ENCODE results near the gene OR5H14.

The OR5H14 gene

GRCh38 chr3:98109807-98110549, 37.3 kb upstream of the OR5H14 start:
- Histone ChIP-seq H3K36me3 (ENCODE audit: control insufficient read depth, low read length) (no peaks in the 10 kb centered on the region), H4K20me1 (ENCODE audit: control insufficient read depth, insufficient read depth, low read depth, low read length) (no peaks in the 10 kb centered on the region), H3K27ac (ENCODE audit: low read depth, low read length) (no peak overlapping the region), H3F3A (ENCODE audit: control insufficient read depth, insufficient read depth) (no peaks in the 10 kb centered on the region), H3K79me2 (ENCODE audit: control insufficient read depth, low read length) (no peaks in the 10 kb centered on the region), H3K4me2 (ENCODE audit: low read length) (no peak overlapping the region), H3K9me3 (ENCODE audit: control insufficient read depth, insufficient read depth, low read length) (no peaks in the 10 kb centered on the region), H3K9me2 (replicated peaks; ENCODE audit: control insufficient read depth, low read length) (no peaks in the 10 kb centered on the region), H3K27me3 (ENCODE audit: control insufficient read depth, low read length) (no peaks in the 10 kb centered on the region), H3K4me1 (ENCODE audit: control insufficient read depth, low read length) (no peaks in the 10 kb centered on the region), H3K4me3 (ENCODE audit: low read length) (no peak overlapping the region)
- no peak for TF ChIP-seq CTCF (IDR thresholded peaks at IDR 0.05; ENCODE audit: low read depth, low read length, poor library complexity, severe bottlenecking)
- no peak for TF ChIP-seq EZH2phosphoT487 (IDR thresholded peaks at IDR 0.05; ENCODE audit: borderline replicate concordance, low read length)

GRCh38 chr3:98110550-98110908, 36.8 kb upstream of the OR5H14 start:
- TF ChIP-seq EZH2phosphoT487 (IDR thresholded peaks at IDR 0.05; ENCODE audit: borderline replicate concordance, low read length) = no peak
- no peak for TF ChIP-seq CTCF (IDR thresholded peaks at IDR 0.05; ENCODE audit: low read depth, low read length, poor library complexity, severe bottlenecking)
- H3K36me3 ChIP-seq (ENCODE audit: control insufficient read depth, low read length) = no peaks in the 10 kb centered on the region
- no peaks in the 10 kb centered on the region for H3K9me2 ChIP-seq (replicated peaks; ENCODE audit: control insufficient read depth, low read length)
- no peaks in the 10 kb centered on the region for H3F3A ChIP-seq (ENCODE audit: control insufficient read depth, insufficient read depth)
- no peaks in the 10 kb centered on the region for H4K20me1 ChIP-seq (ENCODE audit: control insufficient read depth, insufficient read depth, low read depth, low read length)
- H3K9me3 ChIP-seq (ENCODE audit: control insufficient read depth, insufficient read depth, low read length) = no peaks in the 10 kb centered on the region
- no peak overlapping the region for H3K4me3 ChIP-seq (ENCODE audit: low read length)
- H3K79me2 ChIP-seq (ENCODE audit: control insufficient read depth, low read length) = no peaks in the 10 kb centered on the region
- H3K4me1 ChIP-seq (ENCODE audit: control insufficient read depth, low read length) = no peaks in the 10 kb centered on the region
- no peaks in the 10 kb centered on the region for H3K27me3 ChIP-seq (ENCODE audit: control insufficient read depth, low read length)
- H3K4me2 ChIP-seq (ENCODE audit: low read length) = no peak overlapping the region
- no peak overlapping the region for H3K27ac ChIP-seq (ENCODE audit: low read depth, low read length)

- TF ChIP-seq CTCF (IDR thresholded peaks at IDR 0.05; ENCODE audit: low read depth, low read length, poor library complexity, severe bottlenecking) (no peak), EZH2phosphoT487 (IDR thresholded peaks at IDR 0.05; ENCODE audit: borderline replicate concordance, low read length) (no peak)
- H3F3A ChIP-seq (ENCODE audit: control insufficient read depth, insufficient read depth) = no peaks in the 10 kb centered on the region
These were observed 33.0 kb upstream of the OR5H14 start for GRCh38 chr3:98114264-98114663.

More at GRCh38 chr3:98114264-98114663, 33.0 kb upstream of the OR5H14 start:
- Histone ChIP-seq H3K9me2 (replicated peaks; ENCODE audit: control insufficient read depth, low read length) (no peaks in the 10 kb centered on the region), H3K27me3 (ENCODE audit: control insufficient read depth, low read length) (peaks cover 5% of the 10 kb centered on the region; the same call in 1 of the 2 replicates), H3K36me3 (ENCODE audit: control insufficient read depth, low read length) (no peaks in the 10 kb centered on the region), H3K4me3 (ENCODE audit: low read length) (no peak overlapping the region), H3K27ac (ENCODE audit: low read depth, low read length) (no peak overlapping the region), H3K4me2 (ENCODE audit: low read length) (no peak overlapping the region), H3K4me1 (ENCODE audit: control insufficient read depth, low read length) (no peaks in the 10 kb centered on the region), H3K79me2 (ENCODE audit: control insufficient read depth, low read length) (no peaks in the 10 kb centered on the region), H3K9me3 (ENCODE audit: control insufficient read depth, insufficient read depth, low read length) (no peaks in the 10 kb centered on the region), H4K20me1 (ENCODE audit: control insufficient read depth, insufficient read depth, low read depth, low read length) (no peaks in the 10 kb centered on the region)

Data from DOHH2 (cell line).